CD4-positive, alpha-beta T cell treated with Interferon gamma for 1 hour (primary cell): ENCODE measurements around the gene FBN2.
"Not testable (repeated sequence)": the region's sequence is repeated elsewhere in the genome, so short reads cannot be mapped to it uniquely, and the experiment has no call there.

Experiments
- DNase-seq: peaks from one replicate; pipeline ENCODE4 v3.0.0-alpha.2; 2020

FBN2 gene

GRCh38 chr5:128532776-128533175 is 5.3 kb downstream of the FBN2 start:
- no peak for DNase-seq

- DNase-seq = no peak
These were observed 5.9 kb downstream of the FBN2 start for GRCh38 chr5:128532127-128532526.

- no peak for DNase-seq
These were observed 9.3 kb downstream of the FBN2 start for GRCh38 chr5:128528637-128529255.

GRCh38 chr5:128528126-128528525 is 9.9 kb downstream of the FBN2 start:
- DNase-seq = no peak

- DNase-seq = no peak
These were observed 11.0 kb downstream of the FBN2 start for GRCh38 chr5:128527077-128527476.

GRCh38 chr5:128522336-128522735 is 15.7 kb downstream of the FBN2 start:
- no peak for DNase-seq

- DNase-seq = no peak
These were observed 18.2 kb downstream of the FBN2 start for GRCh38 chr5:128519827-128520226.

GRCh38 chr5:128516978-128517377 is 21.1 kb downstream of the FBN2 start:
- no peak for DNase-seq

- no peak for DNase-seq
These were observed 24.2 kb downstream of the FBN2 start for GRCh38 chr5:128513806-128514205.

- no peak for DNase-seq
These were observed 25.2 kb downstream of the FBN2 start for GRCh38 chr5:128512894-128513293.

- no peak for DNase-seq
These were observed 31.4 kb downstream of the FBN2 start for GRCh38 chr5:128506643-128507042.

- not testable (repeated sequence) for DNase-seq
These were observed 34.3 kb downstream of the FBN2 start for GRCh38 chr5:128503727-128504126.

- DNase-seq = no peak
These were observed 39.1 kb downstream of the FBN2 start for GRCh38 chr5:128498844-128499455.

- no peak for DNase-seq
These were observed 43.5 kb downstream of the FBN2 start for GRCh38 chr5:128494516-128494915.

- DNase-seq = no peak
These were observed 44.3 kb downstream of the FBN2 start for GRCh38 chr5:128493657-128494329.

- no peak for DNase-seq
These were observed 46.8 kb downstream of the FBN2 start for GRCh38 chr5:128491291-128491690.

GRCh38 chr5:128490761-128491160 is 47.3 kb downstream of the FBN2 start:
- no peak for DNase-seq

- no peak for DNase-seq
These were observed 51.0 kb downstream of the FBN2 start for GRCh38 chr5:128487041-128487440.

GRCh38 chr5:128483738-128484137 is 54.3 kb downstream of the FBN2 start:
- DNase-seq = no peak

- no peak for DNase-seq
These were observed 57.0 kb downstream of the FBN2 start for GRCh38 chr5:128480906-128481633.

- no peak for DNase-seq
These were observed 57.9 kb downstream of the FBN2 start for GRCh38 chr5:128480158-128480557.

- DNase-seq = no peak
These were observed 59.4 kb downstream of the FBN2 start for GRCh38 chr5:128478386-128479368.
